ENCODE results near the gene SEMA3C.

The SEMA3C gene

DNA sequence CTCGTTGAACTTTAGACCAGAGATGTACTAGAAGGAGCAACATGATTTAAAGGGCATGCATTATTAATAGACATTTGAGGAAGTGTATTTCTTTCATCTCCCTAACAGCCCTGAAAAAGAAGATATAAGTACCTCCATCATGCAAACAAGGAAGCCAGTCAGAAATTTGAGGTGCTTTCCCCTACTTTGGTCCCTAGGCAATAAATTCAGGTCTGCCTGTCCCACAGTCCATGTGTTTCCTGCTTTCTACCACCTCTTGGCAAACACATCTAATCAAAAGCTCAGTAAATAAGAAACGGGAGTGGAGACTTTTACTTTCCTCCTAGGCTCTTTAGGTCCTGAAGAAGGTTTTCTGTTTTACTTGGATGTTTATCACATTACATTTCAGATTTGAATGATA lies 5.2 kb upstream of the SEMA3C start:
- DNase-seq, result no peak

DNA sequence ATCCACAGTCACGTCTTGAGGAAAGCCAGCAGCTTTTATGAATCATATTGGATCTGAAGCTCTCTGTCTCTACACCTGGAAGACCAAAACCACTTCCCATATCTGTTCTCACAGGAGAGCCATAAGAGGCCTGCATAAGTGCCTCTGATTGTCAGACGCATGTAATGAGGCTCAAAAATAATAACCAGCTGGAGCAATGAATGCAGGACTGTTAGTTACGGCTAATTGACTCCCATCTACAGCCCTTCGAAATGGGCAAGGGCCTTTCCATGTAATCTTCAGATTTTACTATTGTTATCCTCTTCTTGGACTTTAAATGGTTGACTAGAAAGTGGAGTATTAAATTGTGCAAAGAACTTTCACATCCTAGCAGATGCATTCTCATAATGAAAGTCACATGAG lies 4.4 kb upstream of the SEMA3C start:
- no peak for DNase-seq

DNA sequence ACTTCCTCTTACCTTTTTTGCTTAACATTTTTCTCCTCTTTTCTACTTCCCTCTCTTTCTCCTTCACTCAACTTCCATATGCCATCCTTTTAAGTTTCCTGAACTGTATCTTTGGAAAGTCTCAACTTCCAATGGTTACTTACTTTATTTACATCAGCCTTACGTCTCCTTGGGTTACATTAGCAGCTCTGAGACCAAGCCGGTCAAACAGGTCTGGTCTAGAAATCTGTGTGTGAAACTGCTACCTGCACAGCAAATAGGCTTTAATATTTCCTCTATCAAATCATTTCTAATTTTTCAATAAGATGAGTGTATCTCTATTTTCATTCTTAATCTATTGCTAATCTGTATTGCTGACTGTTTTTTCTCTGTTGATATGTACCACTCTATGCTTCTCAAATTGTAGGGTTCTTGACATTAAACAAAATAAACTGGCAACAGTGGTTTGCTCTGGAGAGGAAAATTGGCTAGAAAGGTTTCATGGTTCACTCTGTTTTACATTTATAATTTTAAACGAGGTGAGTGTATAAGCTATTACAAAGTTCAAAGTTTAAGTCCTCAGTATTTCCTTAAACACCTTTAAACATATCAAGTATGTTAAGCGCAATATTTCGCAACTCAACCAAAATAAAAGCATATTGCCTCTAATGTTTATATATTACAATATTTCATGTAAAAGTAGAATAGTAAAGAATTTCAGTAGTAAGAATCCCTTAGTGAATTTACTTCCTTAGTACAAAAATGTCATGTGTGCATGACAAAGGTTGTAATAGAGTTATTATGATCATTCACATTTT lies 3.6 kb upstream of the SEMA3C start:
- DNase-seq, result no peak

DNA sequence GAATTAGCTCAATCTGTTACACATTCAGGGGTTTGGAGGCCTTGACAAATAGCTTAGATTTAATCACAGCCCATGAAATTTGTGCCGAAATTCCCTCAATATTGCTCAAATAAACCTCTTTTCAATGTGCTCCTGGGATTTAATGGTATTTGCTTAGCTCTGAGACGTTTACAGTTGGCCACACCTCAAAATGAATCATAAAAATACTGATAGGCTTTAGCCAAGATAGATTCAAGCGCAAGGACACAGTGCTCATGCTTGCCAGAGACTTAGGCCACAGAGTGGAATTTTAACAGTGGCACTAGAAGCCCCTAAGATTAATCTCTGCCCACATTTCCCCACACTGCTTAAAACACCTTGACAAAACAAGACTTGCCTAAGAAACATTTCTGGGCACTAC lies 2.3 kb upstream of the SEMA3C start:
- no peak for DNase-seq

DNA sequence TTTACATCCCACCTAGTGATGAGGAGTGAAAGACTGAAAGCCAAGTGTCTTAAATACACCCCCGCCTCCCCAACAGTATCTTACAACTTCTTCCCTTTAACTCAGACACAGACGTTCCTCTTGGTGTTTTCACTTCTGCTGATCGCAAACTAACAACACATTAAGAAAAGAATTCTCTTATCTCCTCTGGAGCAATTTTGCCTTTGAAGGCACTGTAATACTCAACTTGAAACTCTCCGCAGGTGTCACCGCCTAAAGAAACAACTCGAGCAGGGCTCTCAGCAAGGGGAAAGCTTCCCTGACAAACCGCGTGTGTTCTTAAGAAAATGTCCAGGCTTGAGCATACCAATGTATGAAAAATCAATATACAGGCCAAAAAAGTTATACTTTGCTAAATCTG lies 452 bp downstream of the SEMA3C start:
- DNase-seq, result no peak

DNA sequence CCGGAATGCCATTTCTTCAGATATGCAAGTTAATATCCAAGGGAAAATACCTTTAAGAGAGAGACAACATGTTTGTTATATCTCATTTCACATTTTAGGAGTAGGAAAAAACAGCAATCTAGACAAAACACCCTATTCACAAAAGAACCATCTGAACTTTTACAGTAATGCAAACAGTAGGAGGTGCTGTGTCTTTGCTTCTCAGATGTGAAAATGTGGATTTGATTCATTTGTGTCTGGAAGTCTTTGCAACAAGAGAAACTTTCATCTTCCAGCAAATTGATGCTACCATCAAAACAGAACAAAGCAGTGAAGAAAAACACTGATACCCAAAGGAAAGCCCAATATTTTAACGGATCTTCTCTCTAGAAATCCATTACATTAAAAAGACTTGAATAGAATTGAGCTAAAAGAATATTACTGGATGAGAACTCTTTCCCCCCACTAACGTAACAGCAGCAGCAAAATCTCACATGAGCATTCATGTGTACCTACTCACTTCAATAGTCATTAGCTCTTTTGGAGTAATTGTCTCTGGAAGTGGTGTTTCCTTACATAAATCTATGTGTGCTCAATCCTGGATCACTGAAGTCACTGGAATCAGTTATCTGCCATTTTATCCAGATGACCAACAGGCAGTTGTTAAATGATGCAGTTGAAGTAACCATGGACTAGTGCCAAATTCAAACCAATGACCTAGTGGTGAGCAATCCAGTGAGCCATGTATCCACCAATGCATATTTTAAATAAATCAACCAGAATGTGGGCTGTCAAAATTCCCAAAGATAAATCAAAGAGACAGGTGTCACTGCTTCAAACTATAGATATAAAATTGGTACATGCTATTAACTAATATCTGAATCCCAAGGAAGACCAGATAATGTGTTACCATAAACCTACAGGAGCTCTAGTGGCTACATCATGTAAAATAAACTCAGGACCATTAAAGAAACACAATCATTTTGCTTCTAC lies 1.8 kb downstream of the SEMA3C start:
- DNase-seq, result no peak

DNA sequence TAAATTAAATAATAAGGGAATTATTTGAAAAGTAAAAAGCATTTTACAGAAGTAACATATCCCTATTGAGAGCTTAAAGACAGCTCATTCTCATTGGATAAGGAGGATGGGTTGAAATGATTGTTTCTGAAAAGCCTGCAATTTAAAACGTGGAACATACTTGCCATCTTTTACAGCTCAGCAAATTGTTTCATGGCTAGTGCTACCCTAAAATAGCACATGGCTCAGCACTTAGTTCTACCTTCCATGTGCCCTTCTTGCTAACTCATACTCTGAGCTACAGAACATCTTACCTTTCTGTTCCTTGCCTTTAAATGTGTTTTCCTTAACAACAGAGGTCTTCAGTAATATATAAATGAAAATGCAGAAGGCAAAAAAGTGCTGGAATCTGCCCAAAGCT lies 8.6 kb downstream of the SEMA3C start:
- no peak for DNase-seq

DNA sequence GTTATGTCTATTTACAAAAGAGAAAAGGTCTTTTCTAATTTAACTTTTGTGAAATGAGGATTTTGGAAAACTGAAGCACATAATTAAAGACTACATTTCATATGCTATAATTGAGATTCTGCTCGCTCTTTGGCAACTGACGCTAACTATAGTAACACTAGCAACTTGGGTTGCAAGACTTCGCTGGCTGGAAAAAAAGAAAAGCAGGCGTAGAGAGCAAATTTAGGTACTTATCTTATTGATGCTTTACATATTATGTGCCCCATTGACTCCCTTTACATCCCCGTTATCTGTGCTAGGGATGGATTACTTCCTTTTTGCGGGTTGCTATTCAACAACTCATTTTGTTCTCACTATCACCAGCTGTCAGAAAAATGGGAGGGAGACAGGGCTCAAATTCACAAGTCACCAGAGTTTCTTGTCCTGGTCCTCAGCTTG lies 10.5 kb downstream of the SEMA3C start:
- no peak for DNase-seq

DNA sequence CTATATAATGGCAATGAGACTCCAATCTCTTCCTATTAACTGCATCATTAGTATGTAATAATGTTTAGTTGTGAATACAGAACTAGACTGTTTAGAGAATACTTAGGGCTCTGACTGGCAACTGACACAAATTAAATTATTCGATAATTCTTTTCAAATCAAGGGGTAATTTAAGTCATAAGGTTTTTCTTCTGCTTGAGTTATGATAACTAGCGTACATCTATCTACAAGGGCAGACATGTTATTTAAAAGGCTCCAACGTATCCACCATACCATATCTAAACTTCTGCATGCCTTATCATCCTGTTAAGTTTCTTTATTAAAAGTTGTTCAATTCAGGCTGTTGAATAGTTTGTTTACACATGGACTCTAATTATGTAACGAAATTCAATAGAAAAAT lies 11.2 kb downstream of the SEMA3C start:
- DNase-seq, result no peak

DNA sequence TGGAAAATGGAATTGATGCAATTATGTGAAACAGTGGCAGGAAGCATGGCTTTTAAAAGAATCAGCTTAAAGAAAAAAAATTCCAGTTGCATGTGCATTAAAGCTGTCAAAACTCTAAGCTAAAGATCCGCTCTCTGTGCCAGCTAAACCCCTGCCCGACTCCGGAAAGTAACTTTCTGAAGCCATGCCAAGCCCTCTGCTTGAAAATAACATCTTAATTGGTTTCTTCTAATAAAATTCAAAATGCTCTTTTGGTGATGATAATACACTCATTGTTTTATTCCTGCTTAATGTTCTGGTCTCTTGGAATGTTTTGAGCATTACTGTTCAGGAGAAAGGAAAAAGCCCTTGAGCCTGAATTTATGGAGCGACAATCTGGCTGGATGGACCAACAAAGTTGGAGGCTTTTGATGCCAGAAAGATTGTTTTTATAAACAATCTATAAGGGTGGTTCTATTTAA lies 11.7 kb downstream of the SEMA3C start:
- DNase-seq, result no peak

DNA sequence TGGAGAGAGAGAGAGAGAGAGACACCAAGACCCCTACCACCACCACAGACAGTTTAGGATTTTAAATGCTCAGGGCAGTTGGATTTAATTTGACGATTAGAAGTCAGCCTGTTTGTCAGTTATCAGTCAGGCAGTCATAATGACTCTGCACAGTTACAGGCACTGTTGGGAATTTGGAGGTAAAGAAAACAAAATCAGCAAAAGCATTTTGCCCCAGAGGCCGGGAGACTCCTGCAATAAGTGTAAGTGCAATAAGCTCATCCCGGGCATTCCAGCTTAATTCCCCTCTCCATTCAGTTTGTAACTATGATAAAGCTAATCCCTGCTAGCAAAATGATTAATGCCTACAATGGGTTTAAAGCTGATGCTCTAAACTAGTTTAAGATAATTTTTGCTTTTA lies 13.5 kb downstream of the SEMA3C start:
- DNase-seq, result no peak

DNA sequence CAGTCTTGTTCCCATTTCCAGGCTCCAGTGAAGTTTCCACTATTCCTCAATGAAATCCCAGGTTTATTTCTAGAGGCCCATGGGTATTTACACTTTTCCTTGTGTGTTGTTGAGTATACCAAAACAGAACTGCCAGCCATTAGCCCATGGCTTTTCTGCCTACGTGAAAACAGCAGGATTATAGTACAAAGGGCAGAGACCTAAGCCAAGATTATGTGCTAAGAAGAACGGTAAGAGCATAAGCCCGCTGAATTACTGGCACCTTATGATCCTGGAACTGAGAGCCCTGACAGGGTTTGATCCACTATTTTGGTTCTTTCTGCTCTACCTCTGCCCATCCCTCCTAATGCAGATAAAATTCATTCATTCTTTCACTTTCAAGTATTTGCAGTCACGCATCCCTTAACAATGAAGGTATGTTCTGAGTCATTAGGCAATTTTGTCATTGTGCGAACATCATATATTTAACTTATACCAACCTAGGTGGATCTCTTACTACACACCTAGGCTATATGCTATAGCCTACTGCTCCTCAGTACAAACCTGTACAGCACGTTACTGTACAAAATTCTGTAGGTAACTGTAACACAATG lies 16.0 kb downstream of the SEMA3C start:
- DNase-seq, result no peak

DNA sequence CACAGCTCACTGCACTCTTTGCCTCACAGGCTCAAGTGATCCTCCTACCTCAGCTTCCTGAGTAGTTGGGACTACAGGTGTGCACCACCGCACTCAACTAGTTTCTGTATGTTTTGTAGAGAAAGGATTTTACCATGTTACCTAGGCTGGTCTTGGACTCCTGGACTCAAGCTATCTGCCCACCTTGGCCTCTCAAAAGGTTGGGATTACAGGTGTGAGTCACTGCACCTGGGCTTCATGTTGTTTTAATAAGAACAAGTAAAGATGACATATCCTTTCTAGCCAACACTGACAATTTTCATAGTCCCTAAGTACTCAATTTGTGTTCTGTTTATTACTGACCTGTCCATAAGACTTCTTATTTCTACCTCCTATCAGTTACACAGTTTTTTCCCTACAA lies 16.8 kb downstream of the SEMA3C start:
- DNase-seq, result no peak

DNA sequence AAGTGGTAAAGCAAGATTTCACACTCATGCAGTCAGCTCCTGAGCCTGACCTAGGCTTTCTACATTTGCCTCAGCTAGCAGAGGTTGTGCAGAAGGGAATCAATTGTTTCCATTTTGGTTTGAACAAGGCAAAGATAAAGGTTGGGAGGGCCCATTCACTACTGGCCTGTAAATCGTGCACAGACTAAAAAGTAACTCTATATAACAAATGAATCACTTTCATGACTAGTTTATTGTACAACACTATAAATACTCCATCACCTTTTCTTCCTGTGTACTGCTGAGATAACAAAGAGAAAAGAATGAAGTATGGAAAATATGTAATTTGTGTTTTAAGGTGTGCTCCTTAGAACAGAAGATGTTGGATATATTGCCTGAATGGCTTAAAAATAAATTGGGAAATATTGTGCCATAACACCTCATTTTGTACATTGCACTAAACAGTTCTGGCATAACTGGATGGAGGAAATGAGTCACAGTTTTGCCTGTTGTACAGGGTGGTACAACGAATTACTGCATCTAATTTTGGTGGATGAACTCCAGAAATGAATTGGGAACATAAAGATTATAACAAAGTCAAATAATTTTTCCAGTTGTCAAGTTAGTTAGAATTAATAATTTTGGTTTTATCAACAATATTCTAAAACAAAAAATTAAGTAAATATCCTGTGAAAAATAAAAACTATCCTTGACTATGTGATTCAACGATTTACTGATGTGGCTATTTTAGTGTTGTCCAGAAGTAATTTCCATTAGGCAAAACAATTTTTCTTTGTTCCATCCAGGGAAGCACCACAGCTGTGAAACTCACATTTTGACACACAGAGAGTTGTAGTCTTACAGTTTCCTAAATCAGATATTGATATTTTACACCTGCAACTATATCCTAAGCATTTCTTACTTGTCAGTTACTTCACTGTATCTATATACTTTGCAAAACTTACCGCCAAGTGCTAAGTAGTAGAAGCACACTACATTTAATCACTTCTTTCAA lies 18.0 kb downstream of the SEMA3C start:
- no peak for DNase-seq

DNA sequence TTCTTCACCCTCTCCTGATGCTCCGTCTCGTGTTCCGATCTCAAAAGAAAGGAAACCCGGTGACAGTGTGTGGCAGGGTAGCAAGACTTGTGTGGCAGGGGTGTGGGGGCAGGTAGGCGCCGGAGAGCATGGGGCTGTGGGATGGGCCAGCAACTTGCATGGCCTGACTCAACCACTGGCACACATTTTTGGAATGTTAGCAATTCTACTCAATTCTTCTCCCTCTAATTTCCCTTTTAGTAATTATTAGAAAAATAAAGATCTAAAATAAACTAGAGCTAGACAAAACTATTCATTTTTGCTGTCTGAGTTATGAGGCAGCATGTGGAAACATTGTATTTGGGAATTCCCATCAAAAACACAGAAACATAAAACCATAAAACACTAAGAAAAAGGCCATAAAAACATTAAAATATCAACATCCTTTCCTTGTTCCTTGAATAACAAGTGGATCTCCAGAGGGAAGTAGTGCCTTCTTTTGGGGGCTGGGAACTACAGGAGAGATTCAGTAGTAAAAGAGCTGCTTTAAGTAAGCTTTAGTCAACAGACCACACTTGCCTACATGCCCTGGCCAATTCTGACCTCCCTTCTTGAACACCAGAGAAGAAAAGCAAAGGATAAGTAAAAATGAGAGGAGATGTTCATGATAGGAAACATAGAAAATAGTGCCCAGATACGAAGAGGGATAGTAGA lies 21.8 kb downstream of the SEMA3C start:
- no peak for DNase-seq

DNA sequence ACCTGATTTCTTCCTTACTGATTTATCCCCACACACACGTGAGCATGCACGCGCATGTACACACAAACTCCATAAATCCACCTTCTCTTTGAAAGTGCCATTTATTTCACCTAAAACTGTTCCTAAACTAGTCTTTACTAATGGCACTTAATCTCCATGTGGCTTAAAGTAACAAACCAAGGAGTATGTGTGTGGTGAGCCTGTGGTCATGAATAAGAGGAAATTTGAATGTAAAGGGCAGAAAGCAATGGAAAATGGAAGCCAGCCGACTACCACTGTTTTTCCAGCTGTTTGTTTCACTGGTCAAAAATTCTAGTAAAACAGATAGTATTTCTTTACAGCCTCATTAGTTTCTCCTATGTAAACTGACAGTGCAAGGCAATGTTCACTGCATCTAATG lies 23.8 kb downstream of the SEMA3C start:
- DNase-seq, result no peak

DNA sequence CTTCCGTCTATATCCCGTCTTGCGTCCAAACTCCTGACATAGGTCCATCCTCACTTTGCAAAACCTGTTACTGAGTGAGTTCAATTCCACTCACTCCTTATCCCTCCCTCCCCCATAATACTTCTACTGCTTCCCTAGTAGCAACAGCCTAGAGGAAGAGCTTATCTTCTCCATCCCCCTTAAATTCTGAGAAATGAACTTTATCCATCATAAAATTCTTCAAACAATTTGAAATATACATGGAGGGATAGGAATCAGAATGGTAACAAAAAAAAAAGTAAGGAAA lies 27.6 kb downstream of the SEMA3C start:
- DNase-seq, result no peak

DNA sequence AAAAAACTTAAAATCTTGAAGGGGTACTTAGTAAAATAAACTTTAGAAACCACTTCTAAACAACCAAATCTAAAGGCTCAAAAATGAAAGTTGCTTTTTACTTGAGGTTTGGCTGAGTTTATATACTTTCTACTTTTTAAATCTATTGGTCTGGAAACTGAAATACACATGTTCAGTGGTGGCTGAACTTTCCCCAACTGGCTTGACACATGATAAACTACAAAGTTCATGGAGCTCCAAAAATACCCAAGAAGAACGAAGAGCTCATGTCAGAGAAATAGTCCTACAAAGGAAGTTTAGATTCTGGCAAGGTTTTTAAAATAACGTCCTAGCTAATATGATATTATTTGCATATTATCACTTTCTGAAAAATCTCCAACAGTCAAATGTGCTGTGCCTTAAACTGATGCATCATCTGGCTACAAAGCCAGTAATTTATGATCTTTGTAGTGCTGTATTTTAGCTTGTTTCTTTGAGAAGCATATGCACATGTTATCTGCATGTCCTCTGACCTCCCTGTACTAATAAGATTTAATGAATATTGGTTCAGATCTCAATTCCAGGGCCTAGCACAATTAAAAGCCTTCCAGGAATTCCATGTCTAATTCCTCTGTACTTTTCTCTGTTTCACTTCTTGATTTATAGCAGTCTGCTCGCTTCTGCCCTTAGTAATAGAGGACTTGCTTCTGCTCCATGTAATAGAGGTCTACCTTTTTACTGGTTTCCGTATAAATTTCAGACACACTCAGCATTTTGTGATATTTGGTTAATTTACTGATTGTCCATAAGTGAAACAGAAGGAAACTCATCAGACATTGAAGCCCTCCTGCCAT lies 28.2 kb downstream of the SEMA3C start:
- DNase-seq, result no peak

DNA sequence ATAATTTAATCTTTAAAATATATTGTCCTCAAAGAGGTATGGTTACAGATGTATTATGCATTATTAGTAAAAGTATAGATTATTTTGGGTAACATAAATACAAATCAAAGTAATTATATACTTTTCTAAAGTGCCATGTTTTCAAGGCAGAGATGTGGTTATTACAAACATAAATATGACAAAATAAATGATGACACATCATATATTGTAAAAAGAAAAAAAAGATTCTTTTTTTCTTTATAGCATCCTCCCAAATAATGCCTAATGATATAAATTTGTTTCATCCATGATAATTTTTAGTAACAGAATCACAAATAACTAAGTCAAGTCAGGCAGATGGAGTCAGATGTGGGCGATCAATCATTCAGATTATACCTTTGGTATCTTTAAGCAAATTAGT lies 29.3 kb downstream of the SEMA3C start:
- DNase-seq, result no peak

DNA sequence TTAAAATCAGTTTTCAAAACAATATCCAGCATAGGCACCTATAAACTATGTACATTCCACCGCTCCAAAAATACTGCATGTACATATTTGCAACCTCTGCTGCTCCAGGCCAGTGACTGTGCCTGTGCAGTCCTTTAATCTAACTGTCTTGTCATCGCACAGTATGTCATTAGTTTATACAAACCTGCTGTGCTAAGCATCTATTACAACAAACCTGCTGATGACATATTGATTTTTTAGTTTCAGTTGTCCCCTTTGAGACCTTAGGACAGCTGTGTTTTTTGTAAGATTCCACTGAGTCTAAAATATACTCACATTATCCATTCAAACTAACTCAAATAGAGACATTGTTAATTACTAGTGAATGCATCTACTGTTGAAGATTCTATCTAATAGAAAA lies 33.1 kb downstream of the SEMA3C start:
- DNase-seq, result no peak

Measured in CD4-positive, alpha-beta T cell treated with Interleukin-17A for 4 hours (primary cell).